Gastroesophageal sphincter (tissue), 3 donors: Measurements from ENCODE around the gene PELI2.

Source experiments
- CTCF ChIP-seq, 4 experiments: fragments of 200-600 bp in 2 of 4; fragments of 450-650 bp in 2 of 4; sonication (generic) in 1 of 4; IDR thresholded peaks; one replicate each; pipeline ENCODE4 v1.5.1; 2017 to 2019; ENCODE audit warnings: antibody characterized with exemption in 4 of 4, mild to moderate bottlenecking in 2 of 4, moderate library complexity in 2 of 4
- POLR2A ChIP-seq, 2 donors: fragments of 450-650 bp; IDR thresholded peaks; one replicate each; pipeline ENCODE4 v1.6.1; 2017; ENCODE audit warnings: antibody characterized with exemption in 2 of 2, mild to moderate bottlenecking in 2 of 2, moderate library complexity in 1 of 2
- POLR2AphosphoS5 ChIP-seq: sonication (generic); formaldehyde crosslinking; IDR thresholded peaks from one replicate; pipeline ENCODE4 v1.6.1; 2017; ENCODE audit warnings: antibody characterized with exemption

GRCh38 chr14:56135001-56135400, 16.8 kb downstream of the PELI2 start:
- TF ChIP-seq POLR2A (IDR thresholded peaks at IDR 0.05) (no peak), CTCF (IDR thresholded peaks at IDR 0.05) (no peak), POLR2AphosphoS5 (no peak)
